HCT116 (cell line): ENCODE measurements around the gene TADA2B.

ENCODE experiments used
- EZH2 ChIP-seq: fragments of 200-600 bp; sonication (generic); IDR thresholded peaks from 2 replicates; pipeline ENCODE4 v1.6.1; 2017; ENCODE audit warnings: antibody characterized with exemption, mixed run types
- FOSL1 ChIP-seq: IDR thresholded peaks from 2 replicates; pipeline ENCODE4 v1.6.1; 2012; ENCODE audit warnings: low read depth
- POLR2A ChIP-seq: IDR thresholded peaks from 2 replicates; pipeline ENCODE4 v1.7.0; 2011; ENCODE audit warnings: borderline replicate concordance; ENCODE audit not compliant: insufficient read depth, insufficient read length; ENCODE audit errors: extremely low read depth
- POLR2AphosphoS5 ChIP-seq: IDR thresholded peaks from 2 replicates; pipeline ENCODE4 v1.6.1; 2011; ENCODE audit warnings: mild to moderate bottlenecking, low read depth, low read length, moderate library complexity
- TF ChIP-seq, protein P1 (sequence below), 3 experiments: fragments of 200-600 bp in 1 of 3; sonication (generic) in 1 of 3; IDR thresholded peaks in 2 of 3; conservative IDR thresholded peaks in 1 of 3; 2 replicates each; pipeline ENCODE4 v1.5.1; 2012 to 2017; ENCODE audit warnings: low read depth in 2 of 3, low read length in 2 of 3, antibody characterized with exemption in 1 of 3, borderline replicate concordance in 1 of 3, control low read depth in 1 of 3, mild to moderate bottlenecking in 1 of 3, mixed read lengths in 1 of 3, mixed run types in 1 of 3, moderate library complexity in 1 of 3; ENCODE audit not compliant: insufficient read depth in 1 of 3

DNA sequence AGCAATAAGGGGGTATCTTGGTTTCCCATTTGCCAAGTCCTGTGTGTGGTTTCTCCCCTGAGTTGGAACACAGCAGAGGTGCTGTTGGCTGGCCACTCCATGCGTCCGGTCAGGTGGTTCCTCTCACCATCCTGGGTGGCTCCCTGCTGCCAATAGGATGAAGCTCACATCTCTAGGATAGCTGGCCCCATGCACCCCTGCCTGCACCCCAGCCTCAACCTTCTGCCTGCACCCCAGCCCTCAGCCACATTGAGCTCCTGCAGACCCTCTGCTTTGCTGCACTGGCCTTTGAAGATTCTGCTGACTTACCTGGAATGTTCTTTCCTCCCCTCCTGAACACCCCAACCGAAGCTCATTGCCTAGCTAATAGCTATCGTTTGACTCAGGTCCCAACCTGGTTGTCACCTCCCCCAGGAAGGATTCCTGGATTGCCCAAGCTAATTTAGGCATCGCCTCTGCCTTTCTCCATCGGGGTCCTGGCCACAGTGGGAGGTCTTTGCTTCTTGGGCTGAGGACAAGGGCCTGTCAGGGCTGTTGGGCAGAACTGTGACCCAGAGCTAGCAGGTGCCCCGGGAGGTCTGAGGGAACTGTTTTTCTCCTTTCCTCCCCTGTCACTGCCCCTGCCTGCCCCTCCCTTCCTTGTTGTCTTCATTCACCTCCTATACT is 61.3 kb downstream of the TADA2B start:
- TF ChIP-seq EZH2 = no peak
- TF ChIP-seq, protein P1, sequence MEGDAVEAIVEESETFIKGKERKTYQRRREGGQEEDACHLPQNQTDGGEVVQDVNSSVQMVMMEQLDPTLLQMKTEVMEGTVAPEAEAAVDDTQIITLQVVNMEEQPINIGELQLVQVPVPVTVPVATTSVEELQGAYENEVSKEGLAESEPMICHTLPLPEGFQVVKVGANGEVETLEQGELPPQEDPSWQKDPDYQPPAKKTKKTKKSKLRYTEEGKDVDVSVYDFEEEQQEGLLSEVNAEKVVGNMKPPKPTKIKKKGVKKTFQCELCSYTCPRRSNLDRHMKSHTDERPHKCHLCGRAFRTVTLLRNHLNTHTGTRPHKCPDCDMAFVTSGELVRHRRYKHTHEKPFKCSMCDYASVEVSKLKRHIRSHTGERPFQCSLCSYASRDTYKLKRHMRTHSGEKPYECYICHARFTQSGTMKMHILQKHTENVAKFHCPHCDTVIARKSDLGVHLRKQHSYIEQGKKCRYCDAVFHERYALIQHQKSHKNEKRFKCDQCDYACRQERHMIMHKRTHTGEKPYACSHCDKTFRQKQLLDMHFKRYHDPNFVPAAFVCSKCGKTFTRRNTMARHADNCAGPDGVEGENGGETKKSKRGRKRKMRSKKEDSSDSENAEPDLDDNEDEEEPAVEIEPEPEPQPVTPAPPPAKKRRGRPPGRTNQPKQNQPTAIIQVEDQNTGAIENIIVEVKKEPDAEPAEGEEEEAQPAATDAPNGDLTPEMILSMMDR (IDR thresholded peaks at IDR 0.05 in 2 of 3, conservative IDR thresholded peaks at IDR 0.05 in 1 of 3; ENCODE audit: borderline replicate concordance in 1 of 3, insufficient read depth in 1 of 3, low read depth in 2 of 3, low read length in 2 of 3) = no peak
- TF ChIP-seq POLR2AphosphoS5 = no peak
- no peak for TF ChIP-seq POLR2A
- no peak for TF ChIP-seq FOSL1
